AG10803 (cell line): ENCODE measurements around the gene ZNF804B.

Experiments
- DNase-seq: peaks from one replicate; pipeline ENCODE4 v3.0.0; 2010; ENCODE audit warnings: low read depth
- H3K4me3 ChIP-seq: 2 replicates; pipeline ENCODE4 v1.5.1; 2011; ENCODE audit warnings: mild to moderate bottlenecking, low read length, control low read depth
- TF ChIP-seq, protein P1 (sequence below): conservative IDR thresholded peaks from 2 replicates; pipeline ENCODE4 v1.5.1; 2011; ENCODE audit warnings: mild to moderate bottlenecking, low read length, control low read depth, inconsistent platforms

Gene ZNF804B

DNA sequence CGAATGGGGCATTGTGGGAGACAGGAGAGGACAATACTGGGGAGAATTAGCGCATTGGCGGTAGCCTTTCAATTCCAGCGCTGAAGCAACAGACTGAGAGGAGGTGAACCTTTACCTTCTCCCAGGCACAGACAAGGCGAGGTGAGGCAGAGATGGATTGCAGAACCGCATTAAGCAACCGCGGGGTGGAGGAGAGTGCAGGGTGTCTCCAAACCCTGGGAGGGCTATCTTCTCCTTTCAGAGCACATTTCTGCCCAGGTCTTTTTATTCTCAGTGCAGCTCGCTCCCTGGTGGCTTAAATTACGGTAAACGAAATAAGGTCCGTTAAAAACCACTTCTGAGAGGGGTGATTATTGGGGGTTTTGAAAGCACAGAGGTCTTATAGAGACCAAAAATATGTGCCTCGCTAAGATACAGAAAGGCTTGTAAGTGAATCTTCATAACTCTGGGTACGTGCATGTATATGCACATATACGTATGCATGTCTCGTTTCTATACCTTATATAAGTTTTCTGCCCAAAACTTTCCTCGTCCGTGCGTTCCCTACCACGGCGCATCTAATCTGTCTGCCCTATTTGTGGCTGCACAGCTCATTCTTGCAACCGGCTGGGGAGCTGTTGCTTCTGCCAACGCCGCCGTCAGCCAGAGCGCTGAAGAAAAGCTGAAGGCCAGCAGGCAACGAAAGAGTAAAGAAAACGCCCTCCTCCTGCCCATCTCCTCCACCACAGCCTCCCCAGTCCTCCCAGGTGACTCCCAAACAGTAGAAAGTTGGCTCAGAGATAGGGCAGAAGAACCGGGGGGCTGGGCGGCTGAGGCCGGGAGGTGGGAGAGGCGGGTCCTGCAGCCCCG, 895 bp upstream of the ZNF804B start:
- TF ChIP-seq, protein P1, sequence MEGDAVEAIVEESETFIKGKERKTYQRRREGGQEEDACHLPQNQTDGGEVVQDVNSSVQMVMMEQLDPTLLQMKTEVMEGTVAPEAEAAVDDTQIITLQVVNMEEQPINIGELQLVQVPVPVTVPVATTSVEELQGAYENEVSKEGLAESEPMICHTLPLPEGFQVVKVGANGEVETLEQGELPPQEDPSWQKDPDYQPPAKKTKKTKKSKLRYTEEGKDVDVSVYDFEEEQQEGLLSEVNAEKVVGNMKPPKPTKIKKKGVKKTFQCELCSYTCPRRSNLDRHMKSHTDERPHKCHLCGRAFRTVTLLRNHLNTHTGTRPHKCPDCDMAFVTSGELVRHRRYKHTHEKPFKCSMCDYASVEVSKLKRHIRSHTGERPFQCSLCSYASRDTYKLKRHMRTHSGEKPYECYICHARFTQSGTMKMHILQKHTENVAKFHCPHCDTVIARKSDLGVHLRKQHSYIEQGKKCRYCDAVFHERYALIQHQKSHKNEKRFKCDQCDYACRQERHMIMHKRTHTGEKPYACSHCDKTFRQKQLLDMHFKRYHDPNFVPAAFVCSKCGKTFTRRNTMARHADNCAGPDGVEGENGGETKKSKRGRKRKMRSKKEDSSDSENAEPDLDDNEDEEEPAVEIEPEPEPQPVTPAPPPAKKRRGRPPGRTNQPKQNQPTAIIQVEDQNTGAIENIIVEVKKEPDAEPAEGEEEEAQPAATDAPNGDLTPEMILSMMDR, result no peak
- peak; percentile 5 for DNase-seq
- no peak overlapping the region for H3K4me3 ChIP-seq

DNA sequence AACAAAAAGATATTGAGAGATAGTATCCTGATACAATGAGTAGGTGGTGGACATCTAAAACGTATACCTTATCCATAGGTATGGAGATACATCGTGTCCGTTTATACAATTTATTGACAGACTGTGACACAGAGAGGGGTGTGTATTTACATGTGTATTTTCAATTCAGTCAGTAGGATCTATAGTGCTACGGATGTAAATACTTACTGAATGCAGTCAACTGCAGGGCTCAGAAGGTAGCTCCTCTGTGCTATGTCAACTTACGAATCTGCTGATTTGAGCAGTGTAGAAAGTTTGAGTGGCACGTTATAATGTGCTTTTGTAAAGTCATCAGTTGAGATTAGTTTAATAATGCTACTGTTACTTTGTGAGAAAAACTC, 626 bp downstream of the ZNF804B start:
- no peak overlapping the region for H3K4me3 ChIP-seq
- DNase-seq, result no peak
- TF ChIP-seq, protein P1, result no peak

DNA sequence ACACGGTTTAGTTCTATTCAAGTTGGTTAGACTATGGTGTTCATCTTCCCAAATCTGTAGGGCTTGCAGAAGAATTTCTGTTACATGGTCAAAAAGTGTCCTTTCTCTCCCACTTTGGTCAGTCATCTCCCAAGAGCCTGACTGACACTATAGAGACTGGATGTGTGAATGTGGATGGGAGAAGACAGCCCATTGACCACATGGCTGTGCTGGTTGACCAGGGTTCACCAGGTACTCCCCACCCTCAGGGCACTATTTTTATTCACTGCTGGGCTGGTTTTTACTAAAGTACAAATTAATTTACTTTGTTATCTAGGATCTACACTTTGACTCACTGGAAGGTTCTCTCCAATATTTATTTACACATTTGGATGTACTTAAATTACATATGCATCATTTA, 2.3 kb downstream of the ZNF804B start:
- H3K4me3 ChIP-seq, result no peak overlapping the region
- no peak for DNase-seq
- TF ChIP-seq, protein P1, result no peak

DNA sequence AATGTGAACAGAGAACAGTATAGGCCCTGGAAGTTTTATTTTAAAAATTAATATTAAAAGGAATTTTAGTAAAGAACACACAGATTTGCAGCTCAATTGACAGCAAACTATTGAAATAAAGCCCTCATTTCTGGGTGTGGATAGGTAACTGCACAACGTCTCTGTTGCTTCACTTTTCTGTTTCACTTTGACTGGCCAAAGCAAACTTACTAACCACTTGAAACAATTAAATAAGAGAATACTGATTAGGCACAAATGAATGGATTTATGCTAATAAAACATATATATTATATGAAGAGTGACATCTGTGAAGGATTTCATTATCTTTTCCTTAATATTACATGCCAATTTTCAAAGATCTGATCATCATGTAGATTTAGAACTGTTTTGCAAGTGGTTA, 11.9 kb downstream of the ZNF804B start:
- H3K4me3 ChIP-seq, result no peak overlapping the region
- DNase-seq, result no peak
- TF ChIP-seq, protein P1, result no peak

DNA sequence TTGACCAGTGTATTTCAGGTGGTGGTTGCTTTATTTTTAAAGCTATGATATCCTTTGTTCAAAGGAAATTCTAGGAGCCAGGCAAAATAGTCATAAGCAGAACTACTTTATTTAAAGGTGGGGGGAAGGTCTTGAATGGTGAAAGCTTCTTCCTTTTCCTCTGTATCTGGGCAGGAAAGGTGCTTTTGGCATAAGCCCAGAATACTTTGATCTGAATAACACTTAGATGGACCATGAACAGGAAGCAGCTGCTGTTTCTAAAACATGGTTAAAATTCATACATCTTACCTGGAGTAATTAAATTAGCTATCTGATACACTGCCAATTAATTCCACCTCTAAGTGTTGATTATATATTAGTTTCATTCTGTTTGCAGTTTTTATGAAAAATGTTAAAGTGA, 13.3 kb downstream of the ZNF804B start:
- DNase-seq, result no peak
- TF ChIP-seq, protein P1, result no peak
- H3K4me3 ChIP-seq, result no peak overlapping the region

DNA sequence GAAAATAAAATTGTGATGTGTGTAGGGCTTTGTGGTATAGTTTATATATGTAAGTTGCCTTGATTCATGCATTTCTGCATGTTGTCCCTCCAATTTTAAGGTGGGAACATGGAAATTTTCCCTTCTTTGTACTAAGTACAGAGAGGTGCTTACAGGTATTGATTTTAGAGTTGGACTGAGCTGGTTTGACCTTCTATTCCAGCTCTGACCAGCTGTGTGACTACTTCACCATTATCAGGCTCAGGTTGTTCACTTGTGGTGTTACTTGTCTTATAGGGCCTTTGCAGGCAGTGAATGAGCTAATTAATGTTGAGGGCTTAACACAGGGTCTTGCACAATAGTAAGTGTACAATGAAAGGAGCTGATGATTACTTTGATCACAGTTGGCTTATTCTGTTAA, 16.3 kb downstream of the ZNF804B start:
- DNase-seq, result no peak
- TF ChIP-seq, protein P1, result no peak
- H3K4me3 ChIP-seq, result no peak overlapping the region

DNA sequence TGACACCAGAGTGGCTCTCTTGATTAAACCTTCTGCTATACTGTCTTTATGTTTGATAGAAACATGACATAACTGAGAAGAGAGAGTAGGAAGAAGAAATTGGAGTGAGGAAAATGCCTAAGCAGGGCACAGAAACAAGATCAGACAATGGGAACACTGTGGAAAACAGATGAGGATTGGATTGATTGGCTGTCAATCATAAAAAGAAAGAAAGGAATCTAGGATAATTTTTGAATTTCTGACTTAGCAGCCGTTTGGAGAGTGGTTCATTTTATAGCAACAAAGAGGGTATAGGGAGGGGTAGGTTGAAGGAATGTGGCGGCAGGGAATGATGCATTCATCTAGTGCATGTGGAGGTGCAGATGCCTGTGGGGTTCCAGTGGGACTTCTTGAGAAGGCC, 28.3 kb downstream of the ZNF804B start:
- no peak for DNase-seq
- H3K4me3 ChIP-seq, result no peak overlapping the region
- TF ChIP-seq, protein P1, result no peak
